Measurements from ENCODE around the gene NXN. TPM values are rescaled to one million over a fixed set of nuclear protein-coding genes. Genes with fewer than 3 reads are reported as not detected.

The NXN gene
- total RNA-seq, 4 donors from 2014 or later = 6.8 to 16.6 (median 11.1) TPM

DNA sequence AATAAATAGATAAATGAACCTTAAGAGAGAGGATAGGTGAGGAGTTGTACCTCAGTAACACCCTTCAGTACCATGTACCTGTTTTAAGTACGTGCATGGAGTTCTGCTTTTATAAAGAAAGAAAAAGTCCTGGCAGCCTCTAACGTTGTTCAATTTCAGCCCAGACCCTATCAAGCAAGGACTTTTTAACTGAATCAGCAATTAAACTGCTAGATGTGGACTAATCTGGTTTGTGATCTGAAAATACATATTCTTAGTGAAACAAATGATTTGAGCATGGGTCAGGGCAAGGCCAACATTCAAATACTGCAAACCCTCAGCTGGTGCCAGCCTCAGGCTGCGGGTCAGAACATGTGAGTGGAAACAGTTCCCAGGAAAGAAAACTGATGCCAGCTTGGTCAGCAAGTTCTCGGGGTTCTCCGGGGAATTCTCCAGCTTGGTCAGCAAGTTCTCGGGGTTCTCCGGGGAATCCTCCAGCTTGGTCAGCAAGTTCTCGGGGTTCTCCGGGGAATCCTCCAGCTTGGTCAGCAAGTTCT is 112.9 kb downstream of the NXN start:
- DNase-seq (ENCODE audit: low spot score) (no peak), ATAC-seq (ENCODE audit: low FRiP score) (no peak)
- TF ChIP-seq, protein P1, sequence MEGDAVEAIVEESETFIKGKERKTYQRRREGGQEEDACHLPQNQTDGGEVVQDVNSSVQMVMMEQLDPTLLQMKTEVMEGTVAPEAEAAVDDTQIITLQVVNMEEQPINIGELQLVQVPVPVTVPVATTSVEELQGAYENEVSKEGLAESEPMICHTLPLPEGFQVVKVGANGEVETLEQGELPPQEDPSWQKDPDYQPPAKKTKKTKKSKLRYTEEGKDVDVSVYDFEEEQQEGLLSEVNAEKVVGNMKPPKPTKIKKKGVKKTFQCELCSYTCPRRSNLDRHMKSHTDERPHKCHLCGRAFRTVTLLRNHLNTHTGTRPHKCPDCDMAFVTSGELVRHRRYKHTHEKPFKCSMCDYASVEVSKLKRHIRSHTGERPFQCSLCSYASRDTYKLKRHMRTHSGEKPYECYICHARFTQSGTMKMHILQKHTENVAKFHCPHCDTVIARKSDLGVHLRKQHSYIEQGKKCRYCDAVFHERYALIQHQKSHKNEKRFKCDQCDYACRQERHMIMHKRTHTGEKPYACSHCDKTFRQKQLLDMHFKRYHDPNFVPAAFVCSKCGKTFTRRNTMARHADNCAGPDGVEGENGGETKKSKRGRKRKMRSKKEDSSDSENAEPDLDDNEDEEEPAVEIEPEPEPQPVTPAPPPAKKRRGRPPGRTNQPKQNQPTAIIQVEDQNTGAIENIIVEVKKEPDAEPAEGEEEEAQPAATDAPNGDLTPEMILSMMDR (IDR thresholded peaks at IDR 0.05) = no peak

DNA sequence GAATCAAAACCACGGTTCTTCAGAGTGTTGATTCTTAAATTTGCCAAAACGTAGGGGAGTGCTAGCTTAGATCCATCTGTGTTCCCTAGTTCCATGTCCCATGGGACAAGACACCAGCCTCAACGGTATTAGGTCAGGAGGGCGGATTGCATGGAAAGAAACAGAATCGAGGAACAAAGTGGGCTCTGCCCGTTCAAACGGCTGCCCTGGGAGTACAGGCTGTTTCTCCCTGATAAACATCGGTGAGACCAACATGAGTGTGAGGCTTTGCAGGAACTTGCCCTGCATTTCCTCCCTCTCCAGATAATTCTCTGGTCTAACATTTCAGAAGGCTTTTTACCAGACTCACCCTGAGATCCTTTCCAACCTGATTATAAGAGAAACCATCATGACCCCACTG is 115.3 kb downstream of the NXN start:
- DNase-seq (ENCODE audit: low spot score) = no peak
- TF ChIP-seq, protein P1 (IDR thresholded peaks at IDR 0.05) = no peak
- no peak for ATAC-seq (ENCODE audit: low FRiP score)

GRCh38 chr17:863880-864279 is 115.7 kb downstream of the NXN start:
- ATAC-seq (ENCODE audit: low FRiP score) (no peak), DNase-seq (ENCODE audit: low spot score) (no peak)
- TF ChIP-seq, protein P1 (IDR thresholded peaks at IDR 0.05) = no peak

DNA sequence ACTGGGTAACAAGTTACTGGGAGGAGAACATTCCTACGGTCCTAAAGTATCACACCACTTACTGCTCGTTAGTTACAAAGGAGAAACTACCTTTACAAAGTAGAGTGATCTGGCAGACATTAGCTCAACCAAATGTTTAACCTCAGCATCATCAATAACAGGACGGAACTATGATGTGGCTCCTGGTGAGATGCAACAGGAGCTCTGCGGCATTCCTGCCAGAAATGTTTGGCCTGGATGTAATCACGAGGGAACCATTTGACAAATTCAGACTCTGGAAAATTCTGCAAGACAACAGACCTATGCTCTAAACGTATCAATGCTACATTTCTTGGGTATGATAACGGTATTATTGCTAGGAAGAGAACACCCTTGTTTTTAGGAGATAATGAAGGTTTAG is 117.0 kb downstream of the NXN start:
- DNase-seq (ENCODE audit: low spot score) (no peak), ATAC-seq (ENCODE audit: low FRiP score) (no peak)
- TF ChIP-seq, protein P1 (IDR thresholded peaks at IDR 0.05) = no peak

GRCh38 chr17:861364-861763 is 118.2 kb downstream of the NXN start:
- ATAC-seq (ENCODE audit: low FRiP score) (no peak), DNase-seq (ENCODE audit: low spot score) (no peak)
- TF ChIP-seq, protein P1 (IDR thresholded peaks at IDR 0.05) = no peak

DNA sequence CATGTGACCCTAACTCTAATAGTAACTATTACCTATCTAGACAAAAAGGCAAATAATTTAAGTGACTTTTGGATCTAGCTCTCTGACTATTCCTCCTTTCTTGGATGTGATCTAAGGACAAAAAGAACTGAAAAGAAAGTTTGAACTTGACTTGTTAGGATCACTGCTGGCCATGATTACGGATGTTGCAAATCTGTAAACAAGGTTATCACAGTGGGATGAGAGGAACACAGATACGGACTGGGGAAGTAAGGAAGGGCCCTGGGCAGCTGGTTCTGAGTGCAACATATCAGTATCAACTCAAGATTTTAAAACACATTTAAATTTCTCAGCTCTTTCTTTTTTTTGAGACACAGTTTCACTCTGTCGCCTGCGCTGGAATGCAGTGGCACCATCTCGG is 118.8 kb downstream of the NXN start:
- ATAC-seq (ENCODE audit: low FRiP score) = no peak
- TF ChIP-seq, protein P1 (IDR thresholded peaks at IDR 0.05) = no peak
- no peak for DNase-seq (ENCODE audit: low spot score)

- ATAC-seq (ENCODE audit: low FRiP score) (no peak), DNase-seq (ENCODE audit: low spot score) (no peak)
- TF ChIP-seq, protein P1 (IDR thresholded peaks at IDR 0.05) = no peak
Observed at GRCh38 chr17:859824-860195, 119.8 kb downstream of the NXN start.

All from omental fat pad (tissue), 4 donors.